OCI-LY3 (cell line): ENCODE data around the gene IFRD2.

Experiments
- H2AFZ ChIP-seq: fragments of 200-600, 300-600 bp; shearing (Covaris generic); 2 replicates; pipeline ENCODE4 v1.6.0; 2014; ENCODE audit warnings: antibody characterized with exemption, low read depth, low read length
- H3K27ac ChIP-seq: fragments of 200-600, 300-600 bp; sonication (generic); 2 replicates; pipeline ENCODE4 v1.5.1; 2014; ENCODE audit warnings: mild to moderate bottlenecking, low read length, moderate library complexity, mixed read lengths
- H3K27me3 ChIP-seq: fragments of 200-600, 300-600 bp; sonication (generic); 2 replicates; pipeline ENCODE4 v1.6.1; 2014; ENCODE audit warnings: low read depth, low read length, mixed read lengths
- H3K36me3 ChIP-seq: fragments of 200-600, 300-600 bp; sonication (generic); replicated peaks from 2 replicates; pipeline ENCODE3; 2014; ENCODE audit warnings: low read depth, low read length, mixed read lengths
- H3K4me1 ChIP-seq: fragments of 300-600, 200-600 bp; sonication (generic); 2 replicates; pipeline ENCODE4 v1.6.1; 2014; ENCODE audit warnings: low read length, mixed read lengths
- H3K4me2 ChIP-seq: fragments of 200-600, 300-600 bp; sonication (generic); 2 replicates; pipeline ENCODE4 v1.6.1; 2014; ENCODE audit warnings: low read length, mixed read lengths
- H3K4me3 ChIP-seq: fragments of 300-600, 200-600 bp; sonication (generic); 2 replicates; pipeline ENCODE4 v1.5.1; 2014; ENCODE audit warnings: antibody characterized with exemption, mild to moderate bottlenecking, low read length, moderate library complexity
- H3K79me2 ChIP-seq: fragments of 300-600, 200-600 bp; shearing (Covaris generic); 2 replicates; pipeline ENCODE4 v1.6.1; 2014; ENCODE audit warnings: mild to moderate bottlenecking, low read length, mixed read lengths
- H3K9ac ChIP-seq: fragments of 300-600, 200-600 bp; shearing (Covaris generic); 2 replicates; pipeline ENCODE4 v1.6.0; 2014; ENCODE audit warnings: mild to moderate bottlenecking, low read length, moderate library complexity
- H3K9me3 ChIP-seq: fragments of 200-600, 300-600 bp; shearing (Covaris generic); 2 replicates; pipeline ENCODE4 v1.6.1; 2014; ENCODE audit warnings: low read length, mixed read lengths; ENCODE audit not compliant: insufficient read depth
- H4K20me1 ChIP-seq: fragments of 200-600, 300-600 bp; sonication (generic); 2 replicates; pipeline ENCODE4 v1.6.1; 2016; ENCODE audit warnings: low read length, mixed read lengths; ENCODE audit not compliant: insufficient read depth
- EZH2phosphoT487 ChIP-seq: fragments of 200-600 bp; shearing (Covaris generic); IDR thresholded peaks from 2 replicates; pipeline ENCODE4 v1.6.1; 2018; ENCODE audit warnings: antibody characterized with exemption, mixed run types, low read depth
- TF ChIP-seq, protein P1 (sequence below): fragments of 200-600, 300-600 bp; sonication (generic); IDR thresholded peaks from 2 replicates; pipeline ENCODE4 v1.5.1; 2014; ENCODE audit warnings: antibody characterized with exemption, low read length, low read depth

IFRD2 gene

DNA sequence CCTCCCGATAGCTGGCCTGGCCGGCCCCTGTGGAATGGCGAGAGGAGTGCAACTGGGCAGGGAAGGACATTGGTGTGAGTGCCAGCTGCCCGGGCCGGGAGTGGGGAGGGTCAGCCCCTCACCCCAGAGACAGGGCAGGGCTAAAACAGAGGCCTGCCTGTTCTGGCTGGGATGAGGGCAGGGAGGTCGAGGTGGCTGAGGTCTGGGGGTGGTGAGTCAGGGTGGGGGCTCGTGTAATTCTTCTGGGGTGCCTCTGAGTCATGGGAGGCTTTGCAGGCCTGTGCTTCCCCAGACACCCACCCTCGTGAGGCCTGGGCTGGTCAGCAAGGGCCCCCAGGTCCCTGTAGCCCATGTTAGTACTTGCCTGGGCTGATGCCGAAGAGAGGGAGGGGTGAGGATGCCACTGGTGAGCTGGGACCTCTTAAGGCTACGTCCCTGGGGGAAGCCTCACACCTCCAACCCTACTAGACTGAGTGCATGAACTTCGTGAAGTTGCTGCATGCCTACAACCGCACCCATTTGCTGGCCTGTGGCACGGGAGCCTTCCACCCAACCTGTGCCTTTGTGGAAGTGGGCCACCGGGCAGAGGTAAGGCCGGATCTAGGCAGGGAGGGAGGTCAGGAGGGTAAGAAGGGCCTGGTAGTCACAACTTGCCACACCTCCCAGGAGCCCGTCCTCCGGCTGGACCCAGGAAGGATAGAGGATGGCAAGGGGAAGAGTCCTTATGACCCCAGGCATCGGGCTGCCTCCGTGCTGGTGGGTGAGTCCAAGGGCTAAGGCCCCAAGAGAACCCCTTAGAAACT lies 21.6 kb downstream of the IFRD2 start:
- H2AFZ ChIP-seq, result no peak overlapping the region
- H4K20me1 ChIP-seq, result no peaks in the 10 kb centered on the region
- H3K9me3 ChIP-seq, result no peaks in the 10 kb centered on the region
- no peak overlapping the region for H3K4me3 ChIP-seq
- H3K27me3 ChIP-seq, result peaks cover 30% of the 10 kb centered on the region
- H3K27ac ChIP-seq, result no peak overlapping the region
- no peak for TF ChIP-seq EZH2phosphoT487
- TF ChIP-seq, protein P1, sequence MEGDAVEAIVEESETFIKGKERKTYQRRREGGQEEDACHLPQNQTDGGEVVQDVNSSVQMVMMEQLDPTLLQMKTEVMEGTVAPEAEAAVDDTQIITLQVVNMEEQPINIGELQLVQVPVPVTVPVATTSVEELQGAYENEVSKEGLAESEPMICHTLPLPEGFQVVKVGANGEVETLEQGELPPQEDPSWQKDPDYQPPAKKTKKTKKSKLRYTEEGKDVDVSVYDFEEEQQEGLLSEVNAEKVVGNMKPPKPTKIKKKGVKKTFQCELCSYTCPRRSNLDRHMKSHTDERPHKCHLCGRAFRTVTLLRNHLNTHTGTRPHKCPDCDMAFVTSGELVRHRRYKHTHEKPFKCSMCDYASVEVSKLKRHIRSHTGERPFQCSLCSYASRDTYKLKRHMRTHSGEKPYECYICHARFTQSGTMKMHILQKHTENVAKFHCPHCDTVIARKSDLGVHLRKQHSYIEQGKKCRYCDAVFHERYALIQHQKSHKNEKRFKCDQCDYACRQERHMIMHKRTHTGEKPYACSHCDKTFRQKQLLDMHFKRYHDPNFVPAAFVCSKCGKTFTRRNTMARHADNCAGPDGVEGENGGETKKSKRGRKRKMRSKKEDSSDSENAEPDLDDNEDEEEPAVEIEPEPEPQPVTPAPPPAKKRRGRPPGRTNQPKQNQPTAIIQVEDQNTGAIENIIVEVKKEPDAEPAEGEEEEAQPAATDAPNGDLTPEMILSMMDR, result no peak
- H3K4me2 ChIP-seq, result no peak overlapping the region
- peaks cover 9% of the 10 kb centered on the region; the same call in 1 of the 2 replicates for H3K4me1 ChIP-seq
- H3K9ac ChIP-seq, result no peak overlapping the region
- H3K79me2 ChIP-seq, result no peaks in the 10 kb centered on the region
- no peaks in the 10 kb centered on the region for H3K36me3 ChIP-seq

DNA sequence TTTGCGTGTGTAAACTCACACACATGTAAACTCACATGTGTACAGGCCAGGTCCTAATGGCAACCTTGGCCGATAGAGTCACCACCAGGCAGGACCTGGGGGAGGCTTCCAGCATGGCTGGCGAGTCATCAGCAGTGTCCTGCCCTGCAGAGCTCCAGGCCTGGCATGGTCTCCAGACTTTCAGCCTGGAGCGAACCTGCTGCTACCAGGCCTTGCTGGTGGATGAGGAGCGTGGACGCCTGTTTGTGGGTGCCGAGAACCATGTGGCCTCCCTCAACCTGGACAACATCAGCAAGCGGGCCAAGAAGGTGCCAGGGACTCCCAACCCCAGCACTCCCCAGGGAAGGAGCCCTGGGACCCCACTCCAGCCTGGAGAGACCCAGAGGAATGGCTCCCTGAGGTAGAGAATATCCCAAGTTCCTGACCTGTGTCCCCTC lies 22.2 kb downstream of the IFRD2 start:
- Histone ChIP-seq H3K4me2 (no peak overlapping the region), H3K27ac (no peak overlapping the region), H3K9me3 (no peaks in the 10 kb centered on the region), H3K9ac (no peak overlapping the region), H4K20me1 (no peaks in the 10 kb centered on the region), H3K27me3 (peaks cover 30% of the 10 kb centered on the region), H3K4me1 (peaks cover 9% of the 10 kb centered on the region; the same call in 1 of the 2 replicates), H3K36me3 (no peaks in the 10 kb centered on the region), H3K79me2 (no peaks in the 10 kb centered on the region), H3K4me3 (no peak overlapping the region), H2AFZ (no peak overlapping the region)
- TF ChIP-seq, protein P1, result no peak
- TF ChIP-seq EZH2phosphoT487, result no peak

DNA sequence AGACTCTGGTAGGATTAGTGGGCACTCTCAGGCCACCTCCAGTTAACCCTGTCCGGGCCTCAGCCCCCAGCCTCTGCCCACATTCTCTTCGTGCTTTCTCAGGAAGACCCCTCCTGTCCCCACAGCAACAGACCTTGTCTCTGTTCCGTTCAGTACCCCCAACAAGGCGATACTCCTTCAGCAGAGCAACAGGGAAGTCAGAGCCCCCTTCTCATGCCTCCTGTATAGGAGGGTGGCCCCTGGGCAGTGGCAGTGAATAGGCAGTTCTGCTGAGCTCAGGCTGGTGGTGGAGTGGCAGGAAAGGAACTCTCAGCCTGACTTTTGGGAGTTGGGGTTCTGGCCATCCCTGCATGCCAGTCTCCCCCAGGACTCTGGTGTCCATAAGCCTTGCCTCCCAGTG lies 22.8 kb downstream of the IFRD2 start:
- H3K27me3 ChIP-seq, result peaks cover 30% of the 10 kb centered on the region
- peaks cover 9% of the 10 kb centered on the region; the same call in 1 of the 2 replicates for H3K4me1 ChIP-seq
- no peaks in the 10 kb centered on the region for H3K36me3 ChIP-seq
- no peak overlapping the region for H3K4me2 ChIP-seq
- no peak overlapping the region for H3K27ac ChIP-seq
- H4K20me1 ChIP-seq, result no peaks in the 10 kb centered on the region
- H3K79me2 ChIP-seq, result no peaks in the 10 kb centered on the region
- H3K9ac ChIP-seq, result no peak overlapping the region
- H3K9me3 ChIP-seq, result no peaks in the 10 kb centered on the region
- no peak overlapping the region for H2AFZ ChIP-seq
- TF ChIP-seq, protein P1, result no peak
- TF ChIP-seq EZH2phosphoT487, result no peak
- H3K4me3 ChIP-seq, result no peak overlapping the region

DNA sequence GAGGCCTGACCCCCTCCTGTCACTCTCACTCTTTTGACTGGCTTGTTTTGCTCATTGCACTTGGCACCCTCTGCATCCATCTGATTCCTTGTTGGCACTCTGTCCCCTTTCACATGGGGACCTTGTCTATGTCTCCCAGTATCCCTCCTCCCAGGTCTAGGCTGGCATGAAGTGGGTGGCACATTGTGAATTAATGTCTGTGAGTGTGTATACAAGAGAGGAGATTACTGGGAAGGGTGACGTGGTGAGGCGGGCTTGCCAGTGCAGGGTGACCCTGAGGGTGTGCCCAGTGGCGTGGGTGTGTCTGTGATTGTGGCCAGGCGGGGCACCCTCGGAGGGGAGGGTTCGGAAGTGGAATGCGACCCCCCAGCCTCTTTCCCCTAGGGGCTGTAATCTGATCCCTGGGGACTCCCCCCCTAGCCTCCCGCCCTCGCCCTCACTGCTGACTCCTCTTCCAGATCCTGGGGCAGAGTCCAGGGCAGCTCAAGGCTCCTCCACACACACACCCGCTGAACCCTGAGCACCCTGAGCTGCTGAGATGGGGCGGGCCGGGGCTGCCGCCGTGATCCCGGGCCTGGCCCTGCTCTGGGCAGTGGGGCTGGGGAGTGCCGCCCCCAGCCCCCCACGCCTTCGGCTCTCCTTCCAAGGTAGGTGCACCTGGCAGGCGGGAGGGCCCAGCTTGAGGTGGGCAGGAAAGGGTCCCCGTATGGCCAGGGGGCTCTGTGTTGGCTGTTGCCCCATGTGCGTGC lies 23.4 kb downstream of the IFRD2 start, which contains the start of gene SEMA3B:
Gene SEMA3B (plus strand): TSS at position 445 of the 749 bp plus-strand sequence. CDS start 94 bp downstream, at position 539.
- H4K20me1 ChIP-seq, result no peaks in the 10 kb centered on the region
- H3K27me3 ChIP-seq, result peaks cover 28% of the 10 kb centered on the region
- H3K36me3 ChIP-seq, result no peaks in the 10 kb centered on the region
- H3K79me2 ChIP-seq, result no peaks in the 10 kb centered on the region
- H3K4me1 ChIP-seq, result peaks cover 9% of the 10 kb centered on the region; the same call in 1 of the 2 replicates
- no peaks in the 10 kb centered on the region for H3K9me3 ChIP-seq
- no peak within 1 kb of the TSS for H3K4me3 ChIP-seq
- TF ChIP-seq, protein P1, result no peak
- no peak for TF ChIP-seq EZH2phosphoT487
- H2AFZ ChIP-seq, result no peak within 1 kb of the TSS
- H3K9ac ChIP-seq, result no peak within 1 kb of the TSS
- H3K27ac ChIP-seq, result no peak within 1 kb of the TSS
- H3K4me2 ChIP-seq, result no peak within 1 kb of the TSS
